GM19372 (cell line): ENCODE data around the gene SRP9.
"Not testable (repeated sequence)": the region's sequence is repeated elsewhere in the genome, so short reads cannot be mapped to it uniquely, and the experiment has no call there.

ENCODE experiments used
- ATAC-seq: cut with Tn5 transposase; IDR thresholded peaks from one replicate; pipeline ENCODE4 v1.9.1; 2021; ENCODE audit warnings: mild to moderate bottlenecking, low read depth, moderate library complexity; ENCODE audit not compliant: unreplicated experiment

SRP9 gene

GRCh38 chr1:225754940-225755641, 22.5 kb upstream of the SRP9 start:
- no peak for ATAC-seq

DNA sequence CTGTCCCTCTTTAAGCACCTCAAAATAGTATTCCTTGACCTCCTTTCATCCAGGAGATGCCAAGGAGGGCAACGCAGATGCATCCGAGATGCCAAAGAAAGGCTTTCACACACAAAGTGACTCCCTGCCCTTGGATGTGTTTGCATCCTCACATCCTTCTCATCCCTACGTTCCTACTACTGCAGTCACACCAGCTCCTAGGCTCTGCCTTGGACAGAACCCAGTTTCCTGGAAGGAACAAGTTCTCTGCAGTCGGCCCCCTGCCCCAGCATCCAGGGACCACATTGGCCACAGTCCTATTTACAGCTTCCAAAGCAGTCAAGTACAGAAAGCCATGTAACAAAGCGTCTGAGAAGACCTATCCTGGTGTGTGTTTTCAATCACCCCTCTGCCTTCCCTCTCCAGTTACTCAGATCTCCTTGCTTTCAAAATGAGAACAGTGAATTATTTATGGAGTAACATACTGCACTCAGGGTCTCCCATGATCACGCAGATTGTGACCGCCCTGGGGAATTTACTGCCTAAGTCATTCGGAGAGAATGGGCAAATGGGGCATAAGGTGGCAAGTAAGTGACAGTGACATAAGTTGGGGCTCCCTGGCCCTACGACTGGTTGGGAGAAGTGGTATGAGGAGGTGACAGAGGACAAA, 21.8 kb upstream of the SRP9 start:
- ATAC-seq: no peak

- no peak for ATAC-seq
These were observed 19.5 kb upstream of the SRP9 start for GRCh38 chr1:225757927-225758656.

DNA sequence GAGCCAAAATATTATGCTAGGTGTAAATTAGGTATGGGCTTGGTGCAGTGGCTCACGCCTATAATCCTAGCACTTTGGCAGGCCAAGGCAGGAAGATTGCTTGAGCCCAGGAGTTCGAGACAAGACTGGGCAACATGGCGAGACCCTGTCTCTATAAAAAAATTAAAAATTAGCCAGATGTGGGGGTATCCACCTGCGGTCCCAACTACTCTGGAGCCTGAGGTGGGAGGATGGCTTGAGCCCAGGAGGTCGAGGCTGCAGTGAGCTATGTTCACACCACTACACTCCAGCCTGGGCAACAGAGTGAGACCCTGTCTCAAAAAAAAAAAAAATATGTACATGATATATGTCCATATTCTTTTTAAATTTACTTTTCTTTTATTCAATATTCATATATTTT, 17.7 kb upstream of the SRP9 start:
- not testable (repeated sequence) for ATAC-seq

GRCh38 chr1:225760531-225760930, 17.1 kb upstream of the SRP9 start:
- no peak for ATAC-seq

GRCh38 chr1:225761395-225761794, 16.2 kb upstream of the SRP9 start:
- ATAC-seq: not testable (repeated sequence)

DNA sequence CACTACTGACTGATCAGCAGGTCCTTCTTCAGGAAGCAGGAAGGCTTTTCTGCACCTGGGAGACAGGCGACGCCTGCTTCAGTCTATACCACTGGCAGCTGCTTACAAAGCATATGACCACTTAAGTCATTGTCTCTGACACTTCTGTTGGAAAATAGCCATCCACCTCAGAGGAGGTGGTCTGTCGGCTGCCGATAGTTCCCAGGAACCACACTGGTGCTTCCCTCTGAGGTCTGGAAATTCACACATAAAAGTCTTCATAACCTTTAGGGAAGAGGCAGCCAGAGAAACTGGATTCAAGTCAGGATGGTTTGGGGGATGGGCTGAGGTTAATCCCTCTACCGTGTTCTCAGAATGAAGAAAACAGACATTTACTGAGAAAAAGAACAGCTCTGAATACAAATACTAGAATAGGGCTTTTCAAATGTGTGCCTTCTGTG, 15.6 kb upstream of the SRP9 start:
- no peak for ATAC-seq

DNA sequence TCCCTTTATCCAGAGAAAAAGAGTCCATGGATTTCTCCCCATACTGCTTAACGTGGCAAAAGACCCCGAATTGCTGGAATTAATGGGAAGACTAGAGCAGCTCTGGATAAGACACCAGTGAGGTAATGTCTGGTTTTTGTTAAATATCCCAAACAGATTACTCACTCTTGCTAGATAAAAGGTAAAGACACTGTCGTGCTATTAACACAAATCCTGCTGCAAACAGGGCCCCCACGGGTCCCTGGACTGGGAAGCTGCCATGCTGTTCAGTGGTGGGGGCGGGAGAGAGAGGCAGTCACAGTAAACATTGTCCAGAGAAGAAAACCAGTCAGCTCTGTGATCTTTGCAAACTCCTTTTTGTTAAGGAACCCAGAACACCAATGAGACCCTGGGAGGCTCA, 15.2 kb upstream of the SRP9 start:
- no peak for ATAC-seq

DNA sequence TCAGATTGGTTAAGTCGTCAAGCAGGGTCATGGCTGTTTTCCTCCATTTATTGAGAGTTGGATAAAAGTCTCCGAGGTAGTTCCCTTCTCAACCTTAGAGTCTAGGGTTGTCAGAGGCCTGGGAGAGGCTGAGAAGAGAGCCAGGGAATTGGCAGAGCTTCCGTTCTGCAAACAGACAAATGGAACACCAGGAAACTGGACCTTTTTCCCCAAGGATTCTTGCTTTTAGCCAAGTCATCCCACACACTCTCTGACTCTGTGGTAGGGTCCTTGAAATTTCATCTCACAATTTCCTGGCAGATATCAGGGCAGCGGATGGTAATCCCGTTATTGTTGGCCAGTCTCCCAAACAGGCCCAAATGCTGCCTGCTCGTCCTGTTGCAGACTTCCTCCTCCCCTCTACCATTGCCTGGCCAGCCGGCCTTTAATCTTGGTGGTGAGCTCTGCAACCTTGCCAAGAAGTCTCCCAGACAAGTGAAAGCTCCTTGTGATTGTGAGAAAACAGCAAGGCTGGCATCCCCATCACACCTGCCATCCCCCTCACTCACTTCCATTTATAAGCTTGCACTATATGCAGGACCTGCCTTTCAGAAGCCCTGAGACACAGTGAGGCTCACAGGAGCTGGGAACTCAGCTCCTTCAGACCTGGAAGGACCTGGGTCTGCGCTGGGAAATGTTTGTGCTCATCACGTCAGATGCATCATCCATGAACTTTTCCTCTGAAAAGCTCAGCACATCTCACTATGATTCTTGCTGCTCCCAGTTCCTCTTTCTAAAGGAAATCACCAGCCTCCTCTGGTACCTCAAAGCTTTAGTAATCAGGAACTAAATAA, 13.7 kb upstream of the SRP9 start:
- no peak for ATAC-seq

DNA sequence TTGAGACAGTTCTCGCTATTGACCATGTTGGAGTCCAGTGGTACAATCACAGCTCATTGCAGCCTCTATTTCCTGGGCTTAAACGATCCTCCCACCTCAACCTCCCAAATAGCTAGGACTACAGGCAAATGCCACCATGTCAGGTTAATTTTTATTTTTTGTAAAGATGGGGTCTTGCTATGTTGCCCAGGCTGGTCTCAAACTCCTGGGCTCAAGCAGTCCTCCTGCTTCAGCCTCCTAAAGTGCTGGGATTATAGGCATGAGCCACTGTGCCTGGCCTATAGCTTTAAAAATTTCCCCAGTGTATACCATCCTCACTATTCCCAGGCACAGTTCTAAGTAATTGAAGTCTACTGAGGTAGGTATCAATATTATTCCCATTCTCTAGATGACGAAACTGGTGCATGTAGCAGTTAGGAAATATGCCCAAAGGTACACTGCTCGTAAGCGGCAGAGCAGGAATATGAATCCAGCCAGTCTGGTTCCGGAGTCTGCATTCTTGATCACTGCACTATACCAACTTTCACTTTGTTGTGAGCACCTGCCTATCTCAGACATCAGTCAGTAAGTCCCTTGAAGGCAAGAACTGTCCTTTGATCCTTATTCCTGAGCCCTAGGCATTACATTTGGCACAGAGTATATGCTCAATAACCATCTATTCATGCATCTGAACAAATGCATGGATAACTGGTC, 11.5 kb upstream of the SRP9 start:
- no peak for ATAC-seq

DNA sequence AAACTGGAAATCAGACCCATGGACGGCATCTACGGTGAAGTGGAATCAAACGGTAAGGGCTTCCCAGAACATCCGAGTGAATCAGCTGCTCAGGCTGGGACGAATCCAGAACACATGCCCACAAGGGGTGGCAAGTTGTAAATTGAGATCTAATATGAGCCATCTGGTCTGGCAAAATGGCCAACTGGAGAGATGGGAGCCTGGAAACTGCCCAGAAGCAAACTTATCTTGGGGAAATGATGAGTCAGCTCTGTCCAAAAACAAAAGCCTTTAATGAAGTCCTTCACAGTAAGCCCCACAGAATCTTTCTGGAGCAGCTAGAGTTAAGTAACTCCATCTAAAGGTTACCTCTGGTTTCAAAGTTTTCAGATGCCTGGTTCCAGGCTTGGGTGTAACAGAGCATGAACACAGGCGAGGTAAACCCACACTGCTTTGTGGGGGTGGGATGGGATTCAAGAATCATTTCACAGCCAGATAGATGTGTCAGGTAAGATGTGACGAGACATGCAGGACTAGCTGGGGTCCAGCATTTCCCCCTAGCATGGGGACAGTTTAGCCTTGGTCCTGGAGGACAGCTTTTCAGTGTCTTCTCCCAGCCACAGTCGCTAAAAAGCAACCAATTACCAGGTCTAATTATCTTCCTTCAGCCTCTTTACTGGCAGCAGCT, 10.5 kb upstream of the SRP9 start:
- no peak for ATAC-seq

DNA sequence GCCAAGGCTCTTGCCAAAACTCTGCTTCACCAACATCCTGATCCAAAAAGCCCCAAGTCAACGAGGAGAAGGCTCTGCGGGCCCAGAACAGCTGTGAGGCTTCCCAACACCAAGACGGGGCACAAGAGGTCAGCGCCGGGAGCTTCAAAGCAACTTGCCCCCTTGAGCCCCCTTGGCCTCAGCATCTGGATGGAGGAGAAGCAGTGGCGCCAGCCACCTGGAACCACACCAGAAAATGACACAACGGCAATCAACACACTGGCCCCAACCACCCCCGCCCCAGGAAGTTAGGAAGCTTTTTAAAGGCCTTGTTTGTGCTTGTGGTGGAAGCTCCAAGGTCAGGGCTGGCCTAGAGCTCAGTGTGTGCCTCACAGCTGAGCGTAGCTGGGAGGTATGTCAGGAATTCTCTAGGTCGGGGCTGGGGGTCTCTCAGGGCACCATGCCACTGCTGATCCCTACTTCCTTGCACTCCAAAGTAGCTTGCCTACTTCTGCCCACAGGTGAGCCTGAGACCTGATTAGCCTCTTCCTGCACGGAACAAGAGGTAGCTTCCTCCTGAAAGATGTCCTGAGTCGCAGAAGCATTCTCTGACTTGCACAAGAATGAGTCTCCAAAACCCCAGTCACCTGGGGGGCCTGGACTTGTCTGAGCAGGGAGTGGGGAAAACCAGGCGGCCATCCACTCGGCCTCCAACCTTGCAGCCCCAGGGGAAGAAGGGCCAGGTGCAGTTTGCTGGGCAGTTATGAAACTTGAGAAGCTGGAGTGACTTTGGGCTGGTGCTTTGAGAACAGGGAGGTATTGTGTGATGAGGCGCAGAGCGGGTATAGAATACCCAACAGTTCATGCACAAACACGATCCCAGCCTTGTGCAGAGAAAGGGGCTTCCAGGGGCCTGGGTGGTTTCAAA, 9.7 kb upstream of the SRP9 start:
- ATAC-seq: no peak

DNA sequence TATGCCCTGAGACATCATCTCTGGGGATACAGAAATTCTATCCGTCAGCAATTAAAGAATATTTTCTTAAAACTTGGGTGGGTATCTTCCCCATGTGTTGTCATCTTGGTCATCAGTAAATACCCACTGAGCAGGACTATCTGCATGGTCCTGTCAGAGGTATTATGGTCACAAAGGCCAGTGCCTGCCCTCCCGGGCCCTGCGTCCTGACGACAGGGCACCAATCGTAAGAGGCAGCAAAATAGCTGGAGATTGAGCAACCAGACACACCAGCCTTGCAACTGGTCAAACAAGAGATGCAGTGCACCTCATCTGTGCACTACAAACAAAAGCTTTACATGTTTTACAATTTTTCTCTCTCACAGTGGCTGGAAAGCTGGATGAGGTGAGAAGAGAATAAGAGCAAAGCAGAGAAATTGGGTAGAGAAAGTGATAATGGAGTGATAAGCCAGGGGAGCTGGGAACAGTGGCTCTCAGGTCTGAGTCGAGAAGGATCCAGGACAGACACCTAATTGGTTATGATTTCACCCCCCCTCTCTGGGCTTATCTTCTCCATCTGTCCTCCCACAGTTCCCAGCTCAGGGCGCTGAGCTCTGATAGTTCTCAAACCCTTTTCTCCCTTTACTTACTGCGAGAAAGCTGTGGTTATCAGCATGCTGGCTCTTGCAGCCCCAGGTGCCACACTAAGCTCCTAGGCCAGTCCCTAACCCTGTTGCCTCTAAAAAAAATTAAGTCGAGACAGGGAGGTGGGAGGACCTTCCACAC, 8.8 kb upstream of the SRP9 start:
- ATAC-seq: no peak

- ATAC-seq: no peak
These were observed 7.9 kb upstream of the SRP9 start for GRCh38 chr1:225769687-225770086.

- no peak for ATAC-seq
These were observed 6.9 kb upstream of the SRP9 start for GRCh38 chr1:225770561-225771248.

- ATAC-seq: no peak
These were observed 5.8 kb upstream of the SRP9 start for GRCh38 chr1:225771661-225772322.

DNA sequence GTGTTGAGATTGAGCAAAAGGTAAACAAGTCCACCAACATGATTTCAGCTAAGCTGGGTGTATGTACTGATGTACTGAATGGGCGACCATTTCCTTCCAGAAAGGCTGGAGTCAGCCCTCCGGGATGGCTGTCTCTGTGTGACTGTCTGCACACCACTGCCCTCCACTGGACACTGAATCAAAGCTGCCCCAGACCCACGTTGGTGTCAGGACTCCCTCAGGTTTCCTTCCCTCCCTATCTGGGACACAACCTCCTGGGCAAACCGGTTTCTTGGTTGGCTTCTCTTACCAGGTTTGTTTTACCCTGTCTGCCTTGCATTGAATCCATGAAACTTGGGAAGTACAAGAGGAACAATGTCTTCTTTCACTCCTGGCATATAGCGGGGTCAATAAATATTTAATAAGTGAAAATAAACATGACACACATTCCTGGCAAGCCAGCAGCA, 5.3 kb upstream of the SRP9 start:
- ATAC-seq: no peak
